Measurements from ENCODE around the gene ARL16.

Gene ARL16

GRCh38 chr17:81641825-81642489 lies 41.6 kb downstream of the ARL16 start:
- DNase-seq: peak; percentile 52

GRCh38 chr17:81640011-81640410 lies 43.6 kb downstream of the ARL16 start:
- DNase-seq: no peak

DNA sequence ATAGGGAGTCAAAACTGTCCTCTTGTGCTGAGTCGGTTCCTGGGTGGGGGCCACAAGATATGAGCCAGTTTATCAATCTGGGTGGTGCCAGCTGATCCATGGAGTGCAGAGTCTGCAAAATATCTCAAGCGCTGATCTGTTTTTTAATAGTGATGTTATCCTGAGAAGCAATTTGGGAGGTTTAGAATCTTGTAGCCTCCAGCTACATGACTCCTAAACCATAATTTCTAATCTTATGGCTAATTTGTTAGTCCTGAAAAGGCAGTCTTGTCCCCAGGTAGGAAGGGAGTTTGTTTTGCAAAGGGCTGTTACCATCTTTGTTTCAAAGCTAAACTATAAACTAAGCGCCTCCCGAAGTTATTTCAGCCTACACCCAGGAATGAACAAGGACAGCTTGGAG lies 44.9 kb downstream of the ARL16 start:
- no peak for DNase-seq

- peak; percentile 89 for DNase-seq
Observed at GRCh38 chr17:81636505-81637288, 46.9 kb downstream of the ARL16 start, which contains the start of the genes NPLOC4 and TSPAN10. NPLOC4 (minus strand) TSS chr17:81637112; CDS start chr17:81636930, 182 bp downstream. TSPAN10 (plus strand) TSS chr17:81637196; CDS start chr17:81642413, 5,217 bp downstream.

DNA sequence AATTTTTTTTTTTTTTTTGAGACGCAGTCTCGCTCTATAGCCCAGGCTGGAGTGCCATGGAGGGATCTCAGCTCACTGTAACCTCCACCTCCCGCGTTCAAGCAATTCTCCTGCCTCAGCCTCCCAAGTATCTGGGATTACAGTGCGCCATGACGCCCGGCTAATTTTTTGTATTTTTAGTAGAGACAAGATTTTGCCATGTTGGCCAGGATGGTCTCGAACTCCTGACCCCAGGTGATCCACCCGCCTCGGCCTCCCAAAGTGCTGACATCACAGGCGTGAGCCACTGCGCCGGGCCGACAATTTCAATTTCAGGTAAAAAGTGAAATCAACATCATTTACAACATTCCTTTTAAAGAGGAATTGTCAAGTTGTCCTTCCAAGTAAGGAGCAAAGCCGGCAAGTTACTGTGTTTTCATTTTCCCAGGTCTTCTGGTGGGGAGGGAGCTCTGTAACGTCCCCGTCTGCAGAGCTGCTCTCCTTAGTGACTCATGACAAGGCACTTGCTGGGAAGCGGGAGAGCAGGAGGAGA lies 47.6 kb downstream of the ARL16 start:
- peak; percentile 49 for DNase-seq

- DNase-seq: no peak
Observed at GRCh38 chr17:81635431-81635830, 48.2 kb downstream of the ARL16 start.

DNA sequence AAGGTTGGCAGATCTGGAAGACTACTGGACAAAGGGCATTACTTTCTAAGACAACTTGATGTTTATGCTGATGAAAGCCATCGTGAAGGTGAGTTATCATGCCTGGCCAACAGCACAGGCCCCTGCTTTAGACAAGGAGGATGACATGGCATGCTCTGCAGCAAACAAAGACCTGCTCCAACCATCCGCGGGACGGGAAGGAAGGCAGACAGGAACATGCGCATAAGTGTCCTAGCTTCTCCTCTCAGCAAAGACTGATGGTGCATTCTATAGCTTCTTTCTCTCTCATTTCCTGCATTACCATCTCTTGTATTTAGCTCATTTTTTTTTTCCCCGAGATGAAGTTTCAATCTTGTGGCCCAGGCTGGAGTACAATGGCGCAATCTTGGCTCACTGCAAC lies 52.1 kb downstream of the ARL16 start:
- DNase-seq: no peak

Measured in hematopoietic multipotent progenitor cell treated with erythropoietin and hydrocortisone succinate and interleukin-3 and kit ligand, for 6 days (in vitro differentiated cells).